ENCODE data around the gene LIME1.

The LIME1 gene

DNA sequence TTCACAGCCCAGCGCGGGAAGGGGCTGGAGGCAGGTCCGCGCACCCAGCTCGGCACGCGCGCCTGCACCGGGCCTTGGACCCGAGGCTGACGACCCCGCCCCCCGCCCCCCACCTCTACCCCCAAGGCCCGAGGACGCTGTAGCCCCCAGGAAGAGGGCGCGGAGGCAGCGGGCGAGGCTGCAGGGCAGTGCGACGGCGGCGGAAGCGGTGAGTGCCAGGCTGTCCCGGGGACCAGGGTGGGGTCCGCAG, 1.2 kb downstream of the LIME1 start:
- no peak overlapping the region for H3K9ac ChIP-seq (ENCODE audit: low read length)
- DNase-seq (ENCODE audit: low read depth) = no peak
- H3K36me3 ChIP-seq (ENCODE audit: control insufficient read depth, insufficient read depth, low read length, severe bottlenecking) = peaks cover 35% of the 10 kb centered on the region
- H3K4me1 ChIP-seq (ENCODE audit: control insufficient read depth, insufficient read depth, low read length) = peaks cover 18% of the 10 kb centered on the region
- H3K9me3 ChIP-seq (ENCODE audit: control insufficient read depth, low read length) = no peaks in the 10 kb centered on the region
- H3K27me3 ChIP-seq (replicated peaks; ENCODE audit: control insufficient read depth, insufficient read depth, low read length) = no peaks in the 10 kb centered on the region
- H3K4me3 ChIP-seq (ENCODE audit: low read length) = no peak overlapping the region

DNA sequence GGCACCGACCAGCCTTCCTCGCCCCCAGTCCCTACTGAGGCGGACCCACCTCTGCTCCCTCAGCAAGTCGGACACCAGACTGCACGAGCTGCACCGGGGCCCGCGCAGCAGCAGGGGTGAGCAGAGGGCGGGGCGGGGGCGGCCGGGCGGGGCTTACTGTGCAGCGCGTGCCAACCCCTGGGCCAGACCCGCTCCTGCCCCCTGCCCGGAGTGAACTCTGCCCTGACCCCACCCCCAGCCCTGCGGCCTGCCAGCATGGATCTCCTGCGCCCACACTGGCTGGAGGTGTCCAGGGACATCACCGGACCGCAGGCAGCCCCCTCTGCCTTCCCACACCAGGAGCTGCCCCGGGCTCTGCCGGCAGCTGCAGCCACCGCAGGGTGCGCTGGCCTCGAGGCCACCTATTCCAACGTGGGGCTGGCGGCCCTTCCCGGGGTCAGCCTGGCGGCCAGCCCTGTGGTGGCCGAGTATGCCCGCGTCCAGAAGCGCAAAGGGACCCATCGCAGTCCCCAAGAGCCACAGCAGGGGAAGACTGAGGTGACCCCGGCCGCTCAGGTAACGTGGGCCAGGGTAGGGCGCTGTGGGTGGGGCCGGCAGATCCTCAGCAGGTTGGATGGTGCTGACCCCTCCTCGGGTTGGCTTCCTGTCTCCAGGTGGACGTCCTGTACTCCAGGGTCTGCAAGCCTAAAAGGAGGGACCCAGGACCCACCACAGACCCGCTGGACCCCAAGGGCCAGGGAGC, 1.7 kb downstream of the LIME1 start:
- Histone ChIP-seq H3K9me3 (ENCODE audit: control insufficient read depth, low read length) (no peaks in the 10 kb centered on the region), H3K27me3 (replicated peaks; ENCODE audit: control insufficient read depth, insufficient read depth, low read length) (no peaks in the 10 kb centered on the region), H3K4me3 (ENCODE audit: low read length) (no peak overlapping the region), H3K36me3 (ENCODE audit: control insufficient read depth, insufficient read depth, low read length, severe bottlenecking) (peaks cover 38% of the 10 kb centered on the region), H3K4me1 (ENCODE audit: control insufficient read depth, insufficient read depth, low read length) (peaks cover 18% of the 10 kb centered on the region), H3K9ac (ENCODE audit: low read length) (no peak overlapping the region)
- no peak for DNase-seq (ENCODE audit: low read depth)

DNA sequence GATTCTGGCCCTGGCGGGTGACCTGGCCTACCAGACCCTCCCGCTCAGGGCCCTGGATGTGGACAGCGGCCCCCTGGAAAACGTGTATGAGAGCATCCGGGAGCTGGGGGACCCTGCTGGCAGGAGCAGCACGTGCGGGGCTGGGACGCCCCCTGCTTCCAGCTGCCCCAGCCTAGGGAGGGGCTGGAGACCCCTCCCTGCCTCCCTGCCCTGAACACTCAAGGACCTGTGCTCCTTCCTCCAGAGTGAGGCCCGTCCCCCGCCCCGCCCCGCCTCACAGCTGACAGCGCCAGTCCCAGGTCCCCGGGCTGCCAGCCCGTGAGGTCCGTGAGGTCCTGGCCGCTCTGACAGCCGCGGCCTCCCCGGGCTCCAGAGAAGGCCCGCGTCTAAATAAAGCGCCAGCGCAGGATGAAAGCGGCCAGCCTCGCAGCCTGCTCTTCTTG, 2.2 kb downstream of the LIME1 start:
- Histone ChIP-seq H3K9ac (ENCODE audit: low read length) (peak overlapping the region; percentile 81), H3K27me3 (replicated peaks; ENCODE audit: control insufficient read depth, insufficient read depth, low read length) (no peaks in the 10 kb centered on the region), H3K9me3 (ENCODE audit: control insufficient read depth, low read length) (no peaks in the 10 kb centered on the region), H3K4me1 (ENCODE audit: control insufficient read depth, insufficient read depth, low read length) (peaks cover 18% of the 10 kb centered on the region), H3K36me3 (ENCODE audit: control insufficient read depth, insufficient read depth, low read length, severe bottlenecking) (peaks cover 40% of the 10 kb centered on the region), H3K4me3 (ENCODE audit: low read length) (peak overlapping the region; percentile 74)
- DNase-seq (ENCODE audit: low read depth) = peak; percentile 5

DNA sequence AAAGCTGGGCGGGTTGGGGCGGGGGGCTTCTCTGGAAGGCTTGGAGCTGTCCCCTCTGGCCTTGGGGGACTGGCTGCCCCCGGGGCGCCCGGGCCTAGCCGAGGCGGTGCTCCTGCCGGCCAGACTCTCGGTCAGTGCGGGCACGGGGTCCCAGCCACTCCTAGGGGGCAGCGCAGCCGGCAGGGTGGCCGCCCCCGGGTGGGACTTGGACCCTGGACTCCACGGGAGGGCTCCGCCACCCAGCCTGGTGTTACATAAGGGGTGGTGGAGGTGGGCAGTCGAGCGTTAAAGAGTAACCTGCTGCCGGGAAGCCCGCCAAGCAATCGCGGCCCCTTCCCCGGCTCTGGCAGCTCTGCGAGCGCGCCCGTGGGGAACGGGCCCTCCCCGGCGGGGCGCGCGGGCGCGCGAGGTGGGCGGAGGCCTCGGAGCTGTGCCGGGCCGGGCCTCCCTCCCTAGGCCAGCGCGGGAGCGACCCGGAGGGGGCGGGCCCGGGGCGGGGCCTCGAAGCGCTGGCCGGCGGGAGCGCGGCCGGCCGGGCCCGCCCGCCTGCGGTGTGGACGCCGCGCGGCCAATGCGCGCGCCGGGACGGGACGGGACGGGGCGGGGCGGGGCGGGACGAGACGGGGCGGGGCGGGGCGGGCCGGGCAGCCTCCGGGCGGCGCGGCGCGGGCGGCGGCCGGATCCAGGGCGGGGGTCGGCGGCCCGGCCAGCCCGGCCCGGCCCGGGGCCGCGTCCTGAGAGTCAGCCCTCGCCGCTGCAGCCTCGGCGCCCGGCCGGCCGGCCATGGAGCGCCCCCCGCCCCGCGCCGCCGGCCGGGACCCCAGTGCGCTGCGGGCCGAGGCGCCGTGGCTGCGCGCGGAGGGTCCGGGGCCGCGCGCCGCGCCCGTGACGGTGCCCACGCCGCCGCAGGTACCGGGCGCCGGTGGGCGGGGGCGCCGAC, 2.9 kb downstream of the LIME1 start, which contains the start of gene SLC2A4RG:
SLC2A4RG (plus strand) TSS at position 647 of the 940 bp plus-strand sequence; CDS start at position 784, 137 bp downstream.
- Histone ChIP-seq H3K9me3 (ENCODE audit: control insufficient read depth, low read length) (no peaks in the 10 kb centered on the region), H3K36me3 (ENCODE audit: control insufficient read depth, insufficient read depth, low read length, severe bottlenecking) (peaks cover 37% of the 10 kb centered on the region), H3K4me3 (ENCODE audit: low read length) (peak within 1 kb of the TSS; percentile 79), H3K9ac (ENCODE audit: low read length) (peak within 1 kb of the TSS; percentile 91), H3K27me3 (replicated peaks; ENCODE audit: control insufficient read depth, insufficient read depth, low read length) (no peaks in the 10 kb centered on the region), H3K4me1 (ENCODE audit: control insufficient read depth, insufficient read depth, low read length) (peaks cover 18% of the 10 kb centered on the region)
- peak; percentile 95 for DNase-seq (ENCODE audit: low read depth)

DNA sequence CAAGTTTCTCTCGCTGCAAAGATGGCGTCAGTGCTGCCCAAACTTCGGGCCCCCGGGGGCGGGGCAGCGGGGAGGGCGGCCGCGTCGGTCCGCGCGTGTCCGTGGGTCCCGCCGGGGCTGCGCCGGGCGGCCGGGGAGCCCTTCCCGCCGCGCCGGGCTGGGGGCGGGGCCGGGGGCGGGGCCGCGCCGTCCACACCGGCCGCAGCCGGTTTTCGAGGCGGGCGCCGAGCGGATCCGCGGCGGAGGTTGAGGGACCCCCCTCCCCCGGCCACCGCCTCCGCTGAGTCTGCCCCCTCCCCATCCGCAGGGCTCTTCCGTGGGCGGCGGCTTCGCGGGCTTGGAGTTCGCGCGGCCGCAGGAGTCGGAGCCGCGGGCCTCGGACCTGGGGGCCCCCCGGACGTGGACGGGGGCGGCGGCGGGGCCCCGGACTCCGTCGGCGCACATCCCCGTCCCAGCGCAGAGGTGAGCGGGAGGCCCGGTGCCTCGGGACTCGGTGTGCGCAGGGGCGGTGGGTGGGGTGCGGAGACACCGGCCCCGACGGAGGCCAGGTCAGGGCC, 3.7 kb downstream of the LIME1 start:
- H3K9ac ChIP-seq (ENCODE audit: low read length) = peak overlapping the region; percentile 91
- H3K4me1 ChIP-seq (ENCODE audit: control insufficient read depth, insufficient read depth, low read length) = peaks cover 20% of the 10 kb centered on the region
- H3K36me3 ChIP-seq (ENCODE audit: control insufficient read depth, insufficient read depth, low read length, severe bottlenecking) = peaks cover 30% of the 10 kb centered on the region
- peak; percentile 68 for DNase-seq (ENCODE audit: low read depth)
- H3K27me3 ChIP-seq (replicated peaks; ENCODE audit: control insufficient read depth, insufficient read depth, low read length) = no peaks in the 10 kb centered on the region
- H3K9me3 ChIP-seq (ENCODE audit: control insufficient read depth, low read length) = no peaks in the 10 kb centered on the region
- H3K4me3 ChIP-seq (ENCODE audit: low read length) = peak overlapping the region; percentile 79

DNA sequence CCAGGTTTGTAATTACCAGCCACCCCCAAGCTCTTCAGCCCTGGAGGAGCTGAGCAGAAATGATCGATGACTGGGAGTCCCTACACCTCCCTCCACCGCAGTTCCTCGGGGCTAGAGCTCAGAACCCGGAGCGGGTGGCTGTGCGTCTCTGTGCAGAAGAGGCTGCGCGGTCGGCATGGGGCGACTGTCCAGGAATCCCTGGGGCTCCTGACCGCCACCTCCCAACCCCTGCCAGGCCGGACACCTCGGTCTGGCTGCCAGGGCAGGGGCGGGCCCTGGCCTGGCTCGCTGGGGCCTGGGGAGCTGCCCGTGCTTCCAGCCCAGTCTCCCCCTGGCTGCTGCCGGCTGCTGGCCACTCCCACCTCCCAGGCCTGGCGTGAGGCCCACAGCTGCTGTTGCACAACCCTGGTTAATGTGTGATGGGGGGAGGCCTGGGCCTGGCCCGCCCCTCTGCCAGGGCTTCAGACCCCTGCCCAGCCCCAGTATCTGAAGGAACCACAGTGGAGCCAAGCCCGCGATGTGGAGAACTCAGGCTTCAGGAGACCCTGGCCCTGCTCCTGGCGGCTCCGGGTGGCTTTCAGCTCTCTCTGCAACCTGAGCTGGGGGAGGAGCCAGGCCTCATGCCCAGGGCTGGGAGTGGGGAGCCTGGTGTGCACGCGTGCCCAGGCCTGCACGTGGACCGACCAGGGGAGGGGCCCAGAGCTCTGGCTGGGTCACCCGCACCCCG, 4.3 kb downstream of the LIME1 start:
- H3K36me3 ChIP-seq (ENCODE audit: control insufficient read depth, insufficient read depth, low read length, severe bottlenecking) = peaks cover 23% of the 10 kb centered on the region
- no peaks in the 10 kb centered on the region for H3K27me3 ChIP-seq (replicated peaks; ENCODE audit: control insufficient read depth, insufficient read depth, low read length)
- peak; percentile 95 for DNase-seq (ENCODE audit: low read depth)
- H3K9ac ChIP-seq (ENCODE audit: low read length) = peak overlapping the region; percentile 91
- peaks cover 24% of the 10 kb centered on the region for H3K4me1 ChIP-seq (ENCODE audit: control insufficient read depth, insufficient read depth, low read length)
- H3K9me3 ChIP-seq (ENCODE audit: control insufficient read depth, low read length) = no peaks in the 10 kb centered on the region
- peak overlapping the region; percentile 79 for H3K4me3 ChIP-seq (ENCODE audit: low read length)

DNA sequence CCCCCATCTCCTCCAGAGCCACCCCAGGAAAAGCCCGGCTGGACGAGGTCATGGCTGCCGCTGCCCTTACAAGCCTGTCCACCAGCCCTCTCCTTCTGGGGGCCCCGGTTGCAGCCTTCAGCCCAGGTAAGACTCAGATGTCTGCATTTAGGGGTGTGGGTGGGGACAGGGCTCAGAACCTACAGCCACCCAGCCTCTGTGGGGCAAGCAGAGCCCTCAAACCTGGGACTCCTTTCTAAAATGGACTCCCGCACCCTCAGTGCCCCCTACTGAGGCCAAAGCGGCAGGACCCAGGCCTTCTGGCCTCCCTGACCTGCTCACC, 4.9 kb downstream of the LIME1 start:
- Histone ChIP-seq H3K9me3 (ENCODE audit: control insufficient read depth, low read length) (no peaks in the 10 kb centered on the region), H3K36me3 (ENCODE audit: control insufficient read depth, insufficient read depth, low read length, severe bottlenecking) (peaks cover 21% of the 10 kb centered on the region), H3K27me3 (replicated peaks; ENCODE audit: control insufficient read depth, insufficient read depth, low read length) (no peaks in the 10 kb centered on the region), H3K4me1 (ENCODE audit: control insufficient read depth, insufficient read depth, low read length) (peaks cover 24% of the 10 kb centered on the region), H3K4me3 (ENCODE audit: low read length) (peak overlapping the region; percentile 79), H3K9ac (ENCODE audit: low read length) (peak overlapping the region; percentile 91)
- DNase-seq (ENCODE audit: low read depth) = no peak

DNA sequence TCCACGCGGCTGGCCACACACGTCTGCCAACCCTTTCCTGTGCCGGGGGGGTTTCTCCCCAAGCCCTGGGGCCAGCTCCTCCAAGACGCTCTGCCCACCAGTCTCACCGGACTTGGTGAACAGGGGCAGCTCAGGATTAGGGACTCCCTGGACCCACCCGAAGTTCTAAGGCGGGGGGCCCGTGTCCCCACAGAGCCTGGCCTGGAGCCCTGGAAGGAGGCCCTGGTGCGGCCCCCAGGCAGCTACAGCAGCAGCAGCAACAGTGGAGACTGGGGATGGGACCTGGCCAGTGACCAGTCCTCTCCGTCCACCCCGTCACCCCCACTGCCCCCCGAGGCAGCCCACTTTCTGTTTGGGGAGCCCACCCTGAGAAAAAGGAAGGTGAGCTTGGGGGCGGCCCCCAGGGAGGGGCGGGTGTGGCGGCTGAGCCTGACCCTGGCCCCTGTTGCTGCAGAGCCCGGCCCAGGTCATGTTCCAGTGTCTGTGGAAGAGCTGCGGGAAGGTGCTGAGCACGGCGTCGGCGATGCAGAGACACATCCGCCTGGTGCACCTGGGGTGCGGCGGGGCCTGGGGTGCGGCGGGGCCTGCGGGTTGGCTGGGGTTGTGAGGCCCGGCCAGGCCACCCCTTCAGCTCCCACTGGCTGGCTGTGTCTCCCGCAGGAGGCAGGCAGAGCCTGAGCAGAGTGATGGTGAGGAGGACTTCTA, 5.4 kb downstream of the LIME1 start:
- no peak for DNase-seq (ENCODE audit: low read depth)
- H3K4me3 ChIP-seq (ENCODE audit: low read length) = peak overlapping the region; percentile 79
- H3K9me3 ChIP-seq (ENCODE audit: control insufficient read depth, low read length) = no peaks in the 10 kb centered on the region
- H3K36me3 ChIP-seq (ENCODE audit: control insufficient read depth, insufficient read depth, low read length, severe bottlenecking) = peaks cover 19% of the 10 kb centered on the region
- H3K9ac ChIP-seq (ENCODE audit: low read length) = peak overlapping the region; percentile 91
- peaks cover 24% of the 10 kb centered on the region for H3K4me1 ChIP-seq (ENCODE audit: control insufficient read depth, insufficient read depth, low read length)
- H3K27me3 ChIP-seq (replicated peaks; ENCODE audit: control insufficient read depth, insufficient read depth, low read length) = no peaks in the 10 kb centered on the region

DNA sequence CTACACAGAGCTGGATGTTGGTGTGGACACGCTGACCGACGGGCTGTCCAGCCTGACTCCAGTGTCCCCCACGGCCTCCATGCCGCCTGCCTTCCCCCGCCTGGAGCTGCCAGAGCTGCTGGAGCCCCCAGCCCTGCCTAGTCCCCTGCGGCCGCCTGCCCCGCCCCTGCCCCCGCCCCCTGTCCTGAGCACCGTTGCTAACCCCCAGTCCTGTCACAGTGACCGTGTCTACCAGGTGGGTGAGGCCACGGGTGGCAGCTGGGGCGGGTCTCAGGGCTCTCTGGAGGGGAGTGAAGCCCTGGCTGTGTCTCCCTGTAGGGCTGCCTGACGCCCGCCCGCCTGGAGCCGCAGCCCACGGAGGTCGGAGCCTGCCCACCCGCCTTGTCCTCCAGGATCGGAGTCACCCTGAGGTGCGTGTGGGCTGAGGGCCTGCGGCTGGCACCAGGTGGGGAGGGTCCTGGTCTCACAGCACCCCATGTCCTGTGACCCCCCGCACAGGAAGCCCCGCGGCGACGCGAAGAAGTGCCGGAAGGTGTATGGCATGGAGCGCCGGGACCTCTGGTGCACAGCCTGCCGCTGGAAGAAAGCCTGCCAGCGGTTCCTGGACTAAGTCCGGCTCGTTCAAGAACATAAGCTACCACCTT, 6.0 kb downstream of the LIME1 start:
- peaks cover 18% of the 10 kb centered on the region for H3K36me3 ChIP-seq (ENCODE audit: control insufficient read depth, insufficient read depth, low read length, severe bottlenecking)
- no peaks in the 10 kb centered on the region for H3K27me3 ChIP-seq (replicated peaks; ENCODE audit: control insufficient read depth, insufficient read depth, low read length)
- H3K4me3 ChIP-seq (ENCODE audit: low read length) = no peak overlapping the region
- H3K9me3 ChIP-seq (ENCODE audit: control insufficient read depth, low read length) = no peaks in the 10 kb centered on the region
- no peak for DNase-seq (ENCODE audit: low read depth)
- H3K9ac ChIP-seq (ENCODE audit: low read length) = no peak overlapping the region
- H3K4me1 ChIP-seq (ENCODE audit: control insufficient read depth, insufficient read depth, low read length) = peaks cover 24% of the 10 kb centered on the region

DNA sequence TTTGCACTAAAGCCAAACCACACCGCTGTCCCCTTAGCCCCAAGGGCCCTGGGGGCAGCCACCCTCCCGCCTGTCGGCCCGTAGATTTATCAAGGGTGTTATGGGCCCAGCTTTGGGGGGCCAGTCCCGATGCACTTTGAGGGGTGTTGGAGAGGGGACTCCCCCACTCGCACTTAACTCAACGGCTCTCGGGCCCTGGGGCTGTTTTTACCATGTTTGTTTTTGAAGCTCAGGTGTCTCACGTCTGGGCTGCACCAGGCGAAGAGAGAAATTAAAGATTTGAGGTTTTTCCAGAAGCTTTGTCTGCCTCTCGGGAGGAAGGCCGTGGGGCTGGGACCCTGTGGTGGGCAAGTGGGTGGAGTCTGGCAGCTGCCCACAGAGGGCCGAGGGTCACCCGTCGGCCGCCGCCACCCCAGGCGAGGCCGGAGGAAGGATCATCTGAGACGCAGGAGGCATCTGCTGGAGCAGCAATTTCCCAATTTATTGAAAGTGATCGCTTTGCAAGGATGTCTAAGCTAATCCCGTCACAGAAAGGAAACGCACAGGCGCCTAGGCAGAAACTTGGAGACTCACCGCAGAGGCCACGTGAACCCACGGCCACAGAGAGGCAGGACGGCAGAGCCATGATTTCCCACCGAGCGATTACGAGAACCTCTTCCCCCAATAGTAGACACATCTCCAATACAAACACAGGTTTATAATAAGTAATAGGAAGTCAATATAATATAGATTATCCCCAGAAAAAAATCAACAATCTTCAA, 6.9 kb downstream of the LIME1 start:
- Histone ChIP-seq H3K9ac (ENCODE audit: low read length) (peak overlapping the region; percentile 71), H3K4me3 (ENCODE audit: low read length) (peak overlapping the region; percentile 73), H3K36me3 (ENCODE audit: control insufficient read depth, insufficient read depth, low read length, severe bottlenecking) (peaks cover 18% of the 10 kb centered on the region), H3K9me3 (ENCODE audit: control insufficient read depth, low read length) (no peaks in the 10 kb centered on the region), H3K4me1 (ENCODE audit: control insufficient read depth, insufficient read depth, low read length) (peaks cover 20% of the 10 kb centered on the region), H3K27me3 (replicated peaks; ENCODE audit: control insufficient read depth, insufficient read depth, low read length) (no peaks in the 10 kb centered on the region)
- DNase-seq (ENCODE audit: low read depth) = no peak

Data from adipocyte (in vitro differentiated cells).